Ovary (tissue), 9 donors: Measurements from ENCODE around the gene NPHP1. TPM values are rescaled to one million over a fixed set of nuclear protein-coding genes. Genes with fewer than 3 reads are reported as not detected.
"Not testable (repeated sequence)": the region's sequence is repeated elsewhere in the genome, so short reads cannot be mapped to it uniquely, and the experiment has no call there.

ENCODE experiments used
- DNase-seq, 5 donors: peaks; one replicate each; pipeline ENCODE4 v3.0.0-alpha.2; 2019 to 2020
- H3K27ac ChIP-seq, 2 donors: fragments of 200-600 bp; one replicate each; pipeline versions ENCODE4 v1.5.1 to v1.8.0; 2019 to 2022
- H3K27me3 ChIP-seq: fragments of 200-600 bp; one replicate; pipeline ENCODE4 v1.8.0; 2022
- H3K36me3 ChIP-seq: fragments of 200-600 bp; sonication (generic); one replicate; pipeline ENCODE4 v1.5.1; 2019
- H3K4me1 ChIP-seq: one replicate; pipeline ENCODE4 v1.8.1; 2013; ENCODE audit warnings: mild to moderate bottlenecking, moderate library complexity; ENCODE audit not compliant: insufficient read depth
- H3K4me3 ChIP-seq: fragments of 200-600 bp; sonication (generic); one replicate; pipeline ENCODE4 v1.5.1; 2017
- H3K9me3 ChIP-seq, 2 donors: fragments of 200-600 bp in 1 of 2; sonication (generic) in 1 of 2; one replicate each; pipeline versions ENCODE4 v1.5.1 to v1.8.1; 2013 to 2019; ENCODE audit warnings: mild to moderate bottlenecking in 1 of 2, moderate library complexity in 1 of 2
- CTCF ChIP-seq, 3 donors: fragments of 450-650 bp in 2 of 3; fragments of 200-600 bp in 1 of 3; IDR thresholded peaks; one replicate each; pipeline versions ENCODE4 v1.5.1 to v1.8.0; 2016 to 2022; ENCODE audit warnings: antibody characterized with exemption in 3 of 3, mild to moderate bottlenecking in 1 of 3
- EP300 ChIP-seq: sonication (generic); formaldehyde crosslinking; IDR thresholded peaks from one replicate; pipeline ENCODE4 v1.6.1; 2017; ENCODE audit warnings: antibody characterized with exemption
- POLR2A ChIP-seq: fragments of 450-650 bp; IDR thresholded peaks from one replicate; pipeline ENCODE4 v1.6.1; 2017; ENCODE audit warnings: antibody characterized with exemption, mild to moderate bottlenecking, moderate library complexity
- WGBS, 3 donors: extraction: QIAGEN DNeasy Blood & Tissue Kit in 1 of 3; methylation state at CpG; one replicate each; pipeline versions ENCODE4 v1.1.5 to v1.1.7; 2013 to 2017; 5-methylcytosine and 5-hydroxymethylcytosine counted together
- intact Hi-C, 4 donors: fragments of 100-400 bp; cut with DNase I; formaldehyde crosslinking; loops; one replicate each; pipeline versions ENCODE4 v1.11.0 to v1.15.1; 2022 to 2023
- microRNA-seq, 3 donors: library from miRNA; unstranded; fragments of <30 nt; microRNA quantifications; one replicate each; pipeline versions ENCODE4 to v1.2.0, GENCODE V29; 2019 to 2020
- polyA plus RNA-seq, 2 donors: library from polyadenylated mRNA; stranded (reverse); fragments of 200-250 nt in 1 of 2; fragments of 350-450 nt in 1 of 2; fragmentation: Illumina TruSeq in 1 of 2; extraction: RNeasy Lipid Tissue Mini Kit (QIAGEN cat#74804) in 1 of 2; gene quantifications; one replicate each; pipeline ENCODE4 v1.2.3, GENCODE V29; 2013 to 2014
- small RNA-seq: library from RNA; depleted of rRNA; stranded (forward); fragments of <200 nt; gene quantifications from one replicate; pipeline ENCODE3, GENCODE V24; 2016
- total RNA-seq, 7 donors: library from RNA; depleted of rRNA in 2 of 7; stranded (reverse); fragments of >200 nt in 2 of 7; fragmentation: NEBNext Ultra II Directional in 3 of 7; extraction: Animal tissue kit (Norgen Biotek cat#: 25700) in 3 of 7; gene quantifications; one replicate each; pipeline versions ENCODE4 v1.1.0 to v1.2.4, GENCODE V29; 2016 to 2023
- donor health status: DM: no; HTN: no; CAD: no; lungs with moderate emphysema.
- donor health status: DM: no; HTN: no; CAD: no.
- donor health status: Bipolar disorder and iron deficiency.
- donor health status: DM: yes; HTN: yes; CAD: no.
- donor health status: DM: no; HTN: no; CAD: no.
- donor health status: DM: yes; HTN: yes; CAD: no.

NPHP1 gene
- total and polyA plus RNA-seq, 9 donors = 4.2 to 21.6 (median 6.1) TPM

- Histone ChIP-seq H3K4me3 (no peak overlapping the region), H3K4me1 (no peaks in the 10 kb centered on the region), H3K9me3 (no peaks in the 10 kb centered on the region), H3K27me3 (no peaks in the 10 kb centered on the region), H3K36me3 (no peaks in the 10 kb centered on the region), H3K27ac (no peak overlapping the region)
- no peak for TF ChIP-seq POLR2A
- no peak for TF ChIP-seq CTCF (IDR thresholded peaks at IDR 0.05)
- no peak for TF ChIP-seq EP300
- DNase-seq = no peak
- WGBS, 3 donors = 89 to 92% (median 91%) methylated on average over 8 of the region's 8 CpGs
- intact Hi-C loops = no loop called here
Measured at GRCh38 chr2:110095994-110096633, 108.7 kb downstream of the NPHP1 start.

GRCh38 chr2:110094884-110095534 is 109.8 kb downstream of the NPHP1 start:
- H3K36me3 ChIP-seq, H3K4me3 ChIP-seq, H3K27ac ChIP-seq, DNase-seq, H3K9me3 ChIP-seq, H3K4me1 ChIP-seq, H3K27me3 ChIP-seq, intact Hi-C loops: not testable (repeated sequence)
- 12 to 27% (median 12%) methylated on average over 5 of the region's 6 CpGs for WGBS, 3 donors

- H3K9me3 ChIP-seq, H3K36me3 ChIP-seq, H3K27me3 ChIP-seq, H3K27ac ChIP-seq, intact Hi-C loops, H3K4me1 ChIP-seq, DNase-seq, H3K4me3 ChIP-seq: not testable (repeated sequence)
- no CpG with 5 or more reads among the region's 6 CpGs for WGBS, 3 donors
Measured at GRCh38 chr2:110093924-110094323, 110.9 kb downstream of the NPHP1 start.

- H3K36me3 ChIP-seq, H3K9me3 ChIP-seq, H3K4me3 ChIP-seq, H3K27me3 ChIP-seq, intact Hi-C loops, H3K27ac ChIP-seq, H3K4me1 ChIP-seq, DNase-seq: not testable (repeated sequence)
- WGBS, 3 donors = 49 to 50% methylated on average over 2 of the region's 4 CpGs; no CpG with 5 or more reads in 1 of the 3 donors
Measured at GRCh38 chr2:110090164-110090563, 114.6 kb downstream of the NPHP1 start.

GRCh38 chr2:110083757-110084156 is 121.1 kb downstream of the NPHP1 start:
- H3K4me3 ChIP-seq, intact Hi-C loops: not testable (repeated sequence)
- no CpG with 5 or more reads among the region's 2 CpGs for WGBS, 3 donors

GRCh38 chr2:110083162-110083561 is 121.7 kb downstream of the NPHP1 start:
- H3K4me3 ChIP-seq, H3K27me3 ChIP-seq, H3K27ac ChIP-seq, H3K36me3 ChIP-seq, H3K4me1 ChIP-seq, DNase-seq, H3K9me3 ChIP-seq, intact Hi-C loops: not testable (repeated sequence)
- WGBS, 3 donors = no CpG with 5 or more reads among the region's 8 CpGs

More at GRCh38 chr2:110083757-110084156, 121.1 kb downstream of the NPHP1 start:
- H3K9me3 ChIP-seq, DNase-seq, H3K4me1 ChIP-seq, H3K27me3 ChIP-seq, H3K27ac ChIP-seq, H3K36me3 ChIP-seq: not testable (repeated sequence)

GRCh38 chr2:110078104-110078503 is 126.7 kb downstream of the NPHP1 start:
- intact Hi-C loops, H3K36me3 ChIP-seq, DNase-seq, H3K27ac ChIP-seq, H3K4me1 ChIP-seq, H3K27me3 ChIP-seq, H3K4me3 ChIP-seq, H3K9me3 ChIP-seq: not testable (repeated sequence)
- 17 to 40% (median 33%) methylated on average over 1 of the region's 4 CpGs for WGBS, 3 donors

GRCh38 chr2:110075896-110076295 is 128.9 kb downstream of the NPHP1 start:
- intact Hi-C loops, DNase-seq, H3K27me3 ChIP-seq, H3K27ac ChIP-seq, H3K9me3 ChIP-seq, H3K4me3 ChIP-seq, H3K4me1 ChIP-seq, H3K36me3 ChIP-seq: not testable (repeated sequence)
- 69 to 100% (median 76%) methylated on average over 1 to 2 of the region's 4 CpGs for WGBS, 3 donors

Small RNA genes lying within 50 kb of the gene (microRNA-seq; reads per million reads assigned to microRNA genes)
- gene MIR4436B1 = 0 reads per million in 3 donors

Small RNA genes lying within 50 kb of the gene (small RNA-seq; reads per million reads assigned to genes)
- not detected for gene MIR4436B1

Other genes with a start within 250 kb of the NPHP1 start
- 1 to 10 TPM in 6 of 7 donors, under 1 TPM in 1; 0.63 to 9.2 (median 2.1) TPM for gene MALL, start 89.2 kb downstream of the NPHP1 start, total RNA-seq
- gene MALL, start 89.2 kb downstream of the NPHP1 start, polyA plus RNA-seq = 10 to 100 TPM in 1 of 2 donors, 1 to 10 TPM in 1; 3.4 to 20.0 TPM
- 100 to 1,000 TPM in 1 of 7 donors, 10 to 100 TPM in 6; 30.6 to 125 (median 45.5) TPM for gene MTLN, start 7.5 kb upstream of the NPHP1 start, total RNA-seq
- gene MTLN, start 7.5 kb upstream of the NPHP1 start, polyA plus RNA-seq = 10 to 100 TPM in 1 of 2 donors, 1 to 10 TPM in 1; 2.5 to 83.3 TPM